Lower lobe of right lung (tissue), 2 donors: ENCODE data around the gene PPT1. TPM values are rescaled to one million over a fixed set of nuclear protein-coding genes. Genes with fewer than 3 reads are reported as not detected.
"Not testable (repeated sequence)": the region's sequence is repeated elsewhere in the genome, so short reads cannot be mapped to it uniquely, and the experiment has no call there.

Experiments
- ATAC-seq, 2 donors: fragments of 200-7000 bp; cut with Tn5 transposase; one replicate each; pipeline ENCODE4 v1.9.1; 2020 to 2022; ENCODE audit warnings: mild to moderate bottlenecking in 2 of 2, moderate library complexity in 2 of 2
- DNase-seq: peaks from one replicate; pipeline ENCODE4 v3.0.0-alpha.2; 2020
- H3K27ac ChIP-seq: fragments of 200-600 bp; one replicate; pipeline ENCODE4 v1.8.0; 2022
- H3K27me3 ChIP-seq: fragments of 200-600 bp; one replicate; pipeline ENCODE4 v1.8.0; 2022; ENCODE audit warnings: low read depth
- H3K36me3 ChIP-seq: fragments of 200-600 bp; one replicate; pipeline ENCODE4 v1.8.0; 2022; ENCODE audit warnings: mild to moderate bottlenecking
- H3K4me1 ChIP-seq: fragments of 200-600 bp; one replicate; pipeline ENCODE4 v1.8.0; 2022
- H3K4me3 ChIP-seq: fragments of 200-600 bp; one replicate; pipeline ENCODE4 v1.8.0; 2022; ENCODE audit warnings: mild to moderate bottlenecking
- H3K9me3 ChIP-seq: fragments of 200-600 bp; one replicate; pipeline ENCODE4 v1.8.0; 2022
- intact Hi-C: fragments of 100-400 bp; cut with DNase I; formaldehyde crosslinking; loops from one replicate; pipeline ENCODE4 v1.11.0; 2022
- total RNA-seq: library from RNA; stranded (reverse); fragmentation: NEBNext Ultra II Directional; extraction: Animal tissue kit (Norgen Biotek cat#: 25700); gene quantifications from one replicate; pipeline ENCODE4 v1.2.1, GENCODE V29; 2021
- TF ChIP-seq, protein P1 (sequence below): fragments of 200-600 bp; IDR thresholded peaks from one replicate; pipeline ENCODE4 v1.8.0; 2022; ENCODE audit warnings: antibody characterized with exemption, mild to moderate bottlenecking
- donor health status: DM: no; HTN: yes; CAD: no; lungs with severe emphysema.

PPT1 gene
- total RNA-seq, 1 donor from 2014 or later: 195 TPM

DNA sequence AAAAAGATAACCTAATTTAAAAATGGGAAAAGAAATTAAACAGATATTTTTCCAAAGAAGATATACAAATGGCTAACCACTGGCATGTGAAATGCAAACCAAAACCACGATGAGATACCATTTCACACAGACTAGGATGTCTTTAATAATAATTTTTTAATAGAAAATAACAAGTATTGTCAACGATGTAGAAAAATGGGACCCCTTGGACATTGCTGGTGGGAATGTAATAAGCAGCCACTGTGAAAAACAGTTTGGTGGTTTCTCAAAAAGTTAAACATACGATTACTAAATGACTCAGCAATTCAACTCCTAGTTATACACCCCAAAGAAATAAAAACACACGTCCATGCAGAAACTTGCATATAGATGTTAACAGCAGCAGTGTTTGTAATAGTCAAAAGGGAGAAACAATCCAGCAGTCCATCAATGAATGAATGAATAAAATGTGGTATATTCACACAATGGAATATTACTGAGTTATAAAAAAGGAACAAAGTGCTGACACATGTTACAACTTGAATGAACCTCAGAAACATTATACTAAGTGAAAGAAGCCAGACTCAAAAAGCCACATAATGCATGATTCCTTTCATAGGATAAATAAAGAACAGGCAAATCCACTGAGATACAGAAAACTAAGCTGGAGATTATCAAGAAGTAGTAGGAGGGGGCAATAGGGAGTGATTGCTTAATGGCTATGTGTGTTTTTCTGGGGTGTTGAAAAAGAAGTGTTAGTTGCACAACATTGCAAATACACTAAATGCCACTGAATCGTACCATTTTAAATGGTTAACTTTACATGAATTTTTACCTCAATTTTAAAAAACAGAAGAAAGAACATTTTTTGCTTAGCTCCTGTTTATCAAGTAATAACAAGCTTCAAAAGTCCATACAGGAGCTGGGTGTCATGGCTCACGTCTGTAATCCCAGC lies 4.1 kb downstream of the PPT1 start:
- H3K9me3 ChIP-seq: no peaks in the 10 kb centered on the region
- H3K4me1 ChIP-seq: peaks cover 17% of the 10 kb centered on the region
- TF ChIP-seq, protein P1, sequence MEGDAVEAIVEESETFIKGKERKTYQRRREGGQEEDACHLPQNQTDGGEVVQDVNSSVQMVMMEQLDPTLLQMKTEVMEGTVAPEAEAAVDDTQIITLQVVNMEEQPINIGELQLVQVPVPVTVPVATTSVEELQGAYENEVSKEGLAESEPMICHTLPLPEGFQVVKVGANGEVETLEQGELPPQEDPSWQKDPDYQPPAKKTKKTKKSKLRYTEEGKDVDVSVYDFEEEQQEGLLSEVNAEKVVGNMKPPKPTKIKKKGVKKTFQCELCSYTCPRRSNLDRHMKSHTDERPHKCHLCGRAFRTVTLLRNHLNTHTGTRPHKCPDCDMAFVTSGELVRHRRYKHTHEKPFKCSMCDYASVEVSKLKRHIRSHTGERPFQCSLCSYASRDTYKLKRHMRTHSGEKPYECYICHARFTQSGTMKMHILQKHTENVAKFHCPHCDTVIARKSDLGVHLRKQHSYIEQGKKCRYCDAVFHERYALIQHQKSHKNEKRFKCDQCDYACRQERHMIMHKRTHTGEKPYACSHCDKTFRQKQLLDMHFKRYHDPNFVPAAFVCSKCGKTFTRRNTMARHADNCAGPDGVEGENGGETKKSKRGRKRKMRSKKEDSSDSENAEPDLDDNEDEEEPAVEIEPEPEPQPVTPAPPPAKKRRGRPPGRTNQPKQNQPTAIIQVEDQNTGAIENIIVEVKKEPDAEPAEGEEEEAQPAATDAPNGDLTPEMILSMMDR: no peak
- ATAC-seq (no peak), DNase-seq (no peak)
- peaks cover 50% of the 10 kb centered on the region for H3K36me3 ChIP-seq
- H3K4me3 ChIP-seq: no peak overlapping the region
- H3K27ac ChIP-seq: no peak overlapping the region
- H3K27me3 ChIP-seq: no peaks in the 10 kb centered on the region
- intact Hi-C loops: no loop called here

DNA sequence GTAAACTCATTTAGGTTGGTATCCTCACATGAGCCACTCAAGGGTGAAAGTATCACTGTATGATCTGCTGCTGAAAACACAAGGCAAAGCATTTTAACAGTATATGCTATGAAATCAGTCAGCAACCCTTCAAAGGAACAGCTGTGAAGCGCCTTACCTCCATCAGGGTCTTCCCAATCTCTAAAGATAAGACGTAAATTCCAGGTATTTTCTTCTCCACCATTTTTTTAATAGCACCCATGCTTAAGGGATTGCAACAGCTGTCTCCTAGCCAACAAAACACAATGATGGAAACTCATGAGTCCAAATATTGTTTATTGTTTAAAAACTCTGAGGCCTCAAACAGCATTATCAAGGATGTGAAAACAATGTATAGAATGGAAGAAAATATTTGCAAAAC lies 4.8 kb downstream of the PPT1 start:
- DNase-seq: no peak
- TF ChIP-seq, protein P1: no peak
- no peaks in the 10 kb centered on the region for H3K27me3 ChIP-seq
- no peak overlapping the region for H3K4me3 ChIP-seq
- no peak overlapping the region for H3K27ac ChIP-seq
- ATAC-seq: no peak
- intact Hi-C loops: no loop called here
- no peaks in the 10 kb centered on the region for H3K9me3 ChIP-seq
- peaks cover 58% of the 10 kb centered on the region for H3K36me3 ChIP-seq
- peaks cover 11% of the 10 kb centered on the region for H3K4me1 ChIP-seq

DNA sequence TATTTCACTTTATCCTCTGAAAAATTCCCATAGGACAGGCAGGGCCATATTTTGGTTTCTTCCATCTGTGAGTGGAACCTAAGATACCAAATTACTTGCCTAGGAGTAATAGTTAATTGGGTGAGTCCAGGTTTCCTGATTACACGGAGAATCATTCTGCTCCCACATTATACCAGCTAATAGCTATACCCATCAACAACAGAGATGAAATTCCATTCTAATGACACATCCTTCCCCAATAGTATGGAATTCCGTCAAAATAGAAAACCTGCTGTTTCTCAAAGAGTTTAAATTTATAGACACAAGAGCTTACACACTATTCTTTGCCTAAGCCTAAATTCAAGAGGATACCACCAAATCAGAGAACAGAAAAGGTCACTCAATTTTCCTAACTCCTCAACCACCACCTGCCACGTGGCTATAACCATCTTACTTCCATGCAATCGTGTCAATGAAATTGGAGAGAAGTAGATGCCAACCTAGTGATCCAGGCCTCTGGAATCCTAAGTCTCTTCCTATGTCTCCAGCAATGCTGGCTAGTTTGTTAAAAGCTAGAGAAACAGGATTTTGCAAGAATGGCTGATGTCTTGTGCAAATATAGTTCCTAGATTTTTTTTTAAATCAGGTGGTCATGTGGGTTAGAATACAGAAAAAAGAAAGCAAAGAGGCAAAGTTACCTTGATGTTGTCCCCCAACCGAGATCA lies 6.2 kb downstream of the PPT1 start:
- DNase-seq (no peak), ATAC-seq (no peak)
- no peak overlapping the region for H3K27ac ChIP-seq
- intact Hi-C loops: no loop called here
- peaks cover 4% of the 10 kb centered on the region for H3K4me1 ChIP-seq
- H3K27me3 ChIP-seq: no peaks in the 10 kb centered on the region
- no peaks in the 10 kb centered on the region for H3K9me3 ChIP-seq
- peaks cover 71% of the 10 kb centered on the region for H3K36me3 ChIP-seq
- TF ChIP-seq, protein P1: no peak
- no peak overlapping the region for H3K4me3 ChIP-seq

DNA sequence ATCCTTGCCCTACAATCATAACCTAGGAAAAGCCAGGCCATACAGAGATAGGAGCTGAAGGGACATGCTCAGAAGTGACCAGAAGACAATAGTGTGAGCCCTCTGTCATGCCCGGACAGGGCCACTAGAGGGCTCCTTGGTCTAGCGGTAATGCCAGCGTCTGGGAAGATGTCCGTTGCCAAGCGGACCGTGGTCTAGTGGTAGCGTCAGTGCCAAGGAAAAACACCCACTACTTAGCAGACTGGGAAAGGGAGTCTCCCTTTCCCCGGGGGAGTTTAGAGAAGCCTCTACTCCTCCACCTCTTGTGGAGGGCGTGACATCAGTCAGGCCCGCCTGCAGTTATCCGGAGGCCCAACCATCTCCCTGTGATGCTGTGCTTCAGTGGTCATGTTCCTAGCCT lies 12.3 kb downstream of the PPT1 start:
- H3K9me3 ChIP-seq, intact Hi-C loops, H3K4me3 ChIP-seq, H3K27ac ChIP-seq, H3K27me3 ChIP-seq, ATAC-seq: not testable (repeated sequence)
- peak; percentile 78 for DNase-seq
- Histone ChIP-seq H3K4me1 (peaks cover 11% of the 10 kb centered on the region), H3K36me3 (peaks cover 71% of the 10 kb centered on the region)
- TF ChIP-seq, protein P1: peak; percentile 87

DNA sequence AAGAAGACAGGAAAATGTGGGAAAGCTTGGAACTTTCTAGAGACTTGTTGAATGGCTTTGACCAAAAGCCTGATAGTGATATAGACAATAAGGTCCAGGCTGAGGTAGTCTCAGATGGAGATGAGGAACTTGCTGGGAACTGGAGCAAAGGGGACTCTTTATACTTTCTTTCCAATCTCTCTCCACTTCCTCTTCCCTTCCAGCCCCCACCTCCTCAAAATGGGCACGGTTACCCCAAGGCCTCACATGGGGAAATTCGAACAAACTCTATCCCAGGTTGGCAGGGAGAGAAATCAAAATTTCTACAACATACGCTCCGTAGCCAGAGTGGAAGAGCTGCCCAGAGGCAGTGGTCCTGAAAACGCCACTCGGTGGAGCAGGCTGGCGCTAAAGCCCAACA lies 15.2 kb downstream of the PPT1 start:
- DNase-seq (no peak), ATAC-seq (no peak)
- no peak overlapping the region for H3K4me3 ChIP-seq
- no peaks in the 10 kb centered on the region for H3K27me3 ChIP-seq
- peaks cover 28% of the 10 kb centered on the region for H3K4me1 ChIP-seq
- intact Hi-C loops: no loop called here
- TF ChIP-seq, protein P1: no peak
- H3K9me3 ChIP-seq: no peaks in the 10 kb centered on the region
- H3K27ac ChIP-seq: no peak overlapping the region
- peaks cover 67% of the 10 kb centered on the region for H3K36me3 ChIP-seq
